Measurements from ENCODE around the gene TRA2B. TPM values are rescaled to one million over a fixed set of nuclear protein-coding genes. Genes with fewer than 3 reads are reported as not detected.

TRA2B gene
- total RNA-seq, 5 donors from 2014 or later (not counting 1 experiment from before 2014, with no cell fraction given): 166 to 583 (median 175) TPM

DNA sequence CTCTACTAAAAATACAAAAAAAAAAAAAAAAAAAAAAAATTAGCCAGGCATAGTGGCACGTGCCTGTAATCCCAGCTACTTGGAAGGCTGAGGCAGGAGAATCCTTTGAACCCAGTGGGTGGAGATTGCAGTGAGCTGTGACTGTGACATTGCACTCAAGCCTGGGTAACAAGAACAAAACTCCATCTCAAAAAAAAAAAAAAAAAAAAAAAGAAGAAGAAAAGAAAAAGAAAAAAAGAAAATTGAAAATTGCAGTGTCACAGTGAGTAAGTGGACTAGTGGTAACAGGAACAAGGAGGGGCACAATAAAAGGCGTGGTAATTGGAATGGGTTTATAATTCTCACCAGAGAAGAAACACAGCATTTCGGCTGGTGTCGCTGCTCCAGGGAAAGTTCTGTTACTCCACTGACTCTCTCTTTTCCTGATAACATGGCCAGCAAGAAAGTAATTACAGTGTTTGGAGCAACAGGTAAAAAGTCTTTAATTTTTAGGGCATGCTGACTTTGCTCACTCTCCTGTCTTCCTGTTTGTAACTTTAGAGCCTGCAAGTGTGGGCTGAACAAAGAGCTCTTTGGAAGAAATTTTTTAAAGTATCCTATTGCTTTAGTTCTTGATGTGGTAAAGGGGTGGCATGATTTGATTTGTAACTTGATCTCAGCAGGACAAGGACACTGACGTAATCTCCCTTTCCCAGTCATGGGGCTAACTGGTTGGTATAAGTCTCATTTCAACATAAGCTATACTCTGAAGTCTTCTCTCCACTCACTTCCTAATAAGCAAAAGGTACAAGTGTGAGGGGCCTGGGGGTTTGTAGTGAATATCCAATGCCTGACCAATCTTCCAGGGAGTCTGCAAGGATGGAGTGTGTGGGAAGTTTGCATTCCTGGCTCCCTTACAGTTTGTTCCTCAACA, 22.1 kb upstream of the TRA2B start:
- Histone ChIP-seq H3K9me3 (no peaks in the 10 kb centered on the region), H3K4me3 (ENCODE audit: control insufficient read depth in 1 of 2, extremely low read depth in 1 of 2, low read length in 1 of 2) (no peak overlapping the region), H3K27me3 (replicated peaks in 1 of 2; ENCODE audit: control insufficient read depth in 2 of 2, extremely low read depth in 1 of 2, insufficient read depth in 2 of 2, low read length in 1 of 2) (peaks cover 0 to 3% of the 10 kb centered on the region in 2 experiments), H3K27ac (ENCODE audit: low read length) (no peak overlapping the region), H3K4me1 (ENCODE audit: control insufficient read depth in 1 of 2, extremely low read depth in 1 of 2, insufficient read depth in 2 of 2, low read length in 2 of 2) (peaks cover 6 to 8% of the 10 kb centered on the region in 2 experiments), H3K36me3 (ENCODE audit: control insufficient read depth in 2 of 2, extremely low read depth in 1 of 2, insufficient read depth in 1 of 2, low read length in 1 of 2) (no peaks in the 10 kb centered on the region)
- peak in 3 of 35 experiments; percentile 10 to 25 (median 12) for DNase-seq
- POLR2A ChIA-PET: interaction anchor here in 1 of 2 donors (0.6 kb wide), 1 partner anchor 691 kb away, joined by 5 read pairs; no protein-coding TSS in a partner anchor
- Mint-ChIP-seq H3K4me3 (peak overlapping the region in 1 of 3 donors; percentile 52), H3K36me3 (no peaks in the 10 kb centered on the region), H3K4me1 (peaks cover 0 to 4% (median 4%) of the 10 kb centered on the region in 3 donors), H3K9me3 (no peaks in the 10 kb centered on the region), H3K27me3 (peaks cover 4 to 5% of the 10 kb centered on the region in 2 donors), H3K27ac (no peak overlapping the region)
- WGBS (ENCODE audit: insufficient coverage): no CpG with 5 or more reads among the region's 5 CpGs
- CTCF ChIA-PET: interaction anchor here (1.0 to 1.2 kb wide), 2 partner anchors 16 kb away, joined by 3 to 8 read pairs; no protein-coding TSS in a partner anchor
- peak; percentile 58 to 91 (median 70) for ATAC-seq (replicated peaks in 1 of 4)

DNA sequence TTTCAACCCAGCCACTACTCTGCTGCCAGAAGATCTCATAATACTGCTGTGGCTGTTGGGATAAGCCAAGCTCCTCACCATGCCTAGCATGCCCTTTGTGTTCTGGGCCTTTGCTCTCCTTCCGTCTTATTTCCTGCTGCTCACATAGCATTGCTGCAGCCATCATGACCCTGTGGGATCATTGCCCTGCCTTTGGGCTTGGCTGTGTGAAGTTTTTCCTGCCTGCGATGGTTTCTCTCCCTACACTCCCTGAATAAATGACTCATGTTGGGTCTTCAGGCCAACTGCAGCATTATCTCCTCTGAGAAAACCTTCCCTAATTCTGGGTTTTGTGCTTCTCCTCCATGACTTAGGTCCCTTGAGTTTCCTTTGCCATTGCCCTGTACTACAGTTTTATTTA, 20.8 kb upstream of the TRA2B start:
- DNase-seq (no peak), ATAC-seq (replicated peaks in 1 of 4) (no peak)
- WGBS (ENCODE audit: insufficient coverage): 89% methylated on average over 1 of the region's 2 CpGs
- POLR2A ChIA-PET: interaction anchor here in 1 of 2 donors (0.5 kb wide), 1 partner anchor 780 kb away, joined by 3 read pairs; no protein-coding TSS in a partner anchor
- H3K4me1 ChIP-seq (ENCODE audit: control insufficient read depth in 1 of 2, extremely low read depth in 1 of 2, insufficient read depth in 2 of 2, low read length in 2 of 2): peaks cover 6 to 8% of the 10 kb centered on the region in 2 experiments
- Mint-ChIP-seq H3K27me3 (peaks cover 4 to 5% of the 10 kb centered on the region in 2 donors), H3K27ac (peak overlapping the region in 1 of 2 donors; percentile 0), H3K36me3 (no peaks in the 10 kb centered on the region), H3K4me3 (no peak overlapping the region), H3K4me1 (peaks cover 0 to 4% (median 4%) of the 10 kb centered on the region in 3 donors), H3K9me3 (no peaks in the 10 kb centered on the region)
- no peak overlapping the region for H3K27ac ChIP-seq (ENCODE audit: low read length)
- no peaks in the 10 kb centered on the region for H3K9me3 ChIP-seq
- H3K36me3 ChIP-seq (ENCODE audit: control insufficient read depth in 2 of 2, extremely low read depth in 1 of 2, insufficient read depth in 1 of 2, low read length in 1 of 2): no peaks in the 10 kb centered on the region
- peaks cover 0 to 3% of the 10 kb centered on the region in 2 experiments for H3K27me3 ChIP-seq (replicated peaks in 1 of 2; ENCODE audit: control insufficient read depth in 2 of 2, extremely low read depth in 1 of 2, insufficient read depth in 2 of 2, low read length in 1 of 2)
- CTCF ChIA-PET: interaction anchor here in 1 of 2 donors (0.9 kb wide), 1 partner anchor 15 kb away, joined by 5 read pairs; no protein-coding TSS in a partner anchor
- no peak overlapping the region for H3K4me3 ChIP-seq (ENCODE audit: control insufficient read depth in 1 of 2, extremely low read depth in 1 of 2, low read length in 1 of 2)

DNA sequence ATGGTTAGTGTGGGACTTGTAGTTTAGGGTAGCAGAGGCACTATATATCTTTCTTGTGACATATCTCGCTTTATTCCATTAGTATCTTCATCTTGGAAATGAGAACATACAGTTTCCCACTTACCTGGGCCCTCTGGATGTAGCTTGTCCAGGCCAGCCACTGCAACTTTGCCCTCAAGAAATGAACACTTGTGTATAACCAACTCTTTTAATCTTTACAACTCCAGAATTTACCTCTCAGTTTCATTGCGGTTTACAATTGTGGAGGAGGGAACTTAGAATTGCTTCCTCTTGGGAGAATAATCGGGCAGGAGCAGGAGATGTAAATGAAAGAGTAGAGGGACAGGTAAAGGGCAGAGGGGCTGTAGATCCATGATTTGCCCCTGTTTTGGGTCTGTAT, 18.4 kb upstream of the TRA2B start:
- Histone ChIP-seq H3K27me3 (replicated peaks in 1 of 2; ENCODE audit: control insufficient read depth in 2 of 2, extremely low read depth in 1 of 2, insufficient read depth in 2 of 2, low read length in 1 of 2) (peaks cover 0 to 18% of the 10 kb centered on the region in 2 experiments), H3K36me3 (ENCODE audit: control insufficient read depth in 2 of 2, extremely low read depth in 1 of 2, insufficient read depth in 1 of 2, low read length in 1 of 2) (no peaks in the 10 kb centered on the region), H3K9me3 (no peaks in the 10 kb centered on the region), H3K4me1 (ENCODE audit: control insufficient read depth in 1 of 2, extremely low read depth in 1 of 2, insufficient read depth in 2 of 2, low read length in 2 of 2) (peaks cover 6 to 8% of the 10 kb centered on the region in 2 experiments), H3K27ac (ENCODE audit: low read length) (no peak overlapping the region), H3K4me3 (ENCODE audit: control insufficient read depth in 1 of 2, extremely low read depth in 1 of 2, low read length in 1 of 2) (no peak overlapping the region)
- ChIA-PET CTCF (interaction anchor here (0.6 to 5.1 kb wide), 2 partner anchors 13 to 811 kb away, joined by 3 to 26 read pairs; no protein-coding TSS in a partner anchor), POLR2A (no interaction called here)
- Mint-ChIP-seq H3K4me1 (peaks cover 0 to 4% (median 4%) of the 10 kb centered on the region in 3 donors), H3K4me3 (no peak overlapping the region), H3K27ac (peak overlapping the region in 1 of 2 donors; percentile 20), H3K36me3 (no peaks in the 10 kb centered on the region), H3K9me3 (no peaks in the 10 kb centered on the region), H3K27me3 (peaks cover 5 to 18% of the 10 kb centered on the region in 2 donors)
- WGBS (ENCODE audit: insufficient coverage): no CpG with 5 or more reads among the region's 3 CpGs
- DNase-seq (no peak), ATAC-seq (replicated peaks in 1 of 4) (no peak)

DNA sequence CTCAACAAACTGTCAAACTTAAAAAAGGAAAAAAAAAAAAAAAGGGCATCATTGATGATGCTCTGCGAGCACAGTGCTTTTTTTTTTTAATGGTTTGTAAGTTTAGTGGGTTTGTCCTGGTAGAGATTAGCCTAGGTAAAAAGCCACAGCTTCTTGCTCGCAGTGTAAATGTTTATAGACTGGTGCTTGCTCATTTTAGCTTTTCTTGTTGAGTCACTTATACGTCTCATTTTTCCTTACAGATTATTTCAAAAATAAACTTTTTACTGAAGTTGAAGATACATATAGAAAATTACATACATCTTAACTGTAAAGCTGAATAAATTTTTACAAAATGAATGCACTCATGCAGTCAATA, 16.5 kb upstream of the TRA2B start:
- no peaks in the 10 kb centered on the region for H3K9me3 ChIP-seq
- no peaks in the 10 kb centered on the region for H3K36me3 Mint-ChIP-seq
- peaks cover 0 to 4% (median 4%) of the 10 kb centered on the region in 3 donors for H3K4me1 Mint-ChIP-seq
- H3K27me3 ChIP-seq (replicated peaks in 1 of 2; ENCODE audit: control insufficient read depth in 2 of 2, extremely low read depth in 1 of 2, insufficient read depth in 2 of 2, low read length in 1 of 2): peaks cover 0 to 18% of the 10 kb centered on the region in 2 experiments
- H3K4me3 ChIP-seq (ENCODE audit: control insufficient read depth in 1 of 2, extremely low read depth in 1 of 2, low read length in 1 of 2): no peak overlapping the region
- POLR2A ChIA-PET: interaction anchor here (0.6 to 0.8 kb wide), 4 partner anchors 23 to 1141 kb away, joined by 3 to 12 read pairs (median 8); no protein-coding TSS in a partner anchor
- no peaks in the 10 kb centered on the region for H3K9me3 Mint-ChIP-seq
- ATAC-seq (replicated peaks in 1 of 4) (no peak), DNase-seq (no peak)
- WGBS (ENCODE audit: insufficient coverage): no CpG with 5 or more reads among the region's 3 CpGs
- no peak overlapping the region for H3K27ac ChIP-seq (ENCODE audit: low read length)
- CTCF ChIA-PET: interaction anchor here (0.6 to 5.1 kb wide), 5 partner anchors 11 to 105 kb away, joined by 3 to 26 read pairs (median 7); no protein-coding TSS in a partner anchor
- H3K4me3 Mint-ChIP-seq: no peak overlapping the region
- H3K36me3 ChIP-seq (ENCODE audit: control insufficient read depth in 2 of 2, extremely low read depth in 1 of 2, insufficient read depth in 1 of 2, low read length in 1 of 2): no peaks in the 10 kb centered on the region
- H3K27ac Mint-ChIP-seq: no peak overlapping the region
- peaks cover 5 to 22% of the 10 kb centered on the region in 2 donors for H3K27me3 Mint-ChIP-seq
- H3K4me1 ChIP-seq (ENCODE audit: control insufficient read depth in 1 of 2, extremely low read depth in 1 of 2, insufficient read depth in 2 of 2, low read length in 2 of 2): peaks cover 0 to 1% of the 10 kb centered on the region in 2 experiments

DNA sequence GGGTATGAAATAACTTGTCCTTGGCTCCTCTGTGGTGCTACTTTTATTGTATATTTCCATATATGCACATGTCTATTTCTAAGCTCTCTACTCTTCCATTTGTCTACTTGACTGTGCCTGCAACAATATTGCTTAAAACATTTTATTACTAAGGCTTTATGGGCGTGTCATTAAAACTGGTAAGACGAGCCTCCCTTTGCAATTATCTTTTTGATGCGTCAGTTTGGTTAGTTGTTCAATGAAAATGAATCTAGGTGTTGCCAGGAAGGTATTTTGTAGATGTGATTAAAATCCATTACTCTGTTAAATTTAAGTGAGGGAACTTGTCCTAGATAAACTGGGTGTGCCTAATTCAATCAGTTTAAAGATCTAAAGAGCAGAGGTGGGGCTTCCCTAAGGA, 12.9 kb upstream of the TRA2B start:
- no peak for DNase-seq
- no peak overlapping the region for H3K4me3 Mint-ChIP-seq
- ChIA-PET POLR2A (no interaction called here), CTCF (interaction anchor here (0.6 to 0.9 kb wide), 2 partner anchors 12 to 15 kb away, joined by 3 read pairs; no protein-coding TSS in a partner anchor)
- H3K27me3 ChIP-seq (replicated peaks in 1 of 2; ENCODE audit: control insufficient read depth in 2 of 2, extremely low read depth in 1 of 2, insufficient read depth in 2 of 2, low read length in 1 of 2): peaks cover 0 to 17% of the 10 kb centered on the region in 2 experiments
- H3K9me3 ChIP-seq: no peaks in the 10 kb centered on the region
- H3K27me3 Mint-ChIP-seq: peaks cover 0 to 22% of the 10 kb centered on the region in 2 donors
- WGBS (ENCODE audit: insufficient coverage): 100% methylated on average over 1 of the region's 3 CpGs
- H3K4me1 ChIP-seq (ENCODE audit: control insufficient read depth in 1 of 2, extremely low read depth in 1 of 2, insufficient read depth in 2 of 2, low read length in 2 of 2): no peaks in the 10 kb centered on the region
- no peaks in the 10 kb centered on the region for H3K9me3 Mint-ChIP-seq
- peak overlapping the region in 1 of 2 donors; percentile 10 for H3K27ac Mint-ChIP-seq
- no peak overlapping the region for H3K4me3 ChIP-seq (ENCODE audit: control insufficient read depth in 1 of 2, extremely low read depth in 1 of 2, low read length in 1 of 2)
- ATAC-seq (replicated peaks in 1 of 4): no peak
- no peak overlapping the region for H3K27ac ChIP-seq (ENCODE audit: low read length)
- no peaks in the 10 kb centered on the region for H3K36me3 Mint-ChIP-seq
- H3K4me1 Mint-ChIP-seq: no peaks in the 10 kb centered on the region
- no peaks in the 10 kb centered on the region for H3K36me3 ChIP-seq (ENCODE audit: control insufficient read depth in 2 of 2, extremely low read depth in 1 of 2, insufficient read depth in 1 of 2, low read length in 1 of 2)

DNA sequence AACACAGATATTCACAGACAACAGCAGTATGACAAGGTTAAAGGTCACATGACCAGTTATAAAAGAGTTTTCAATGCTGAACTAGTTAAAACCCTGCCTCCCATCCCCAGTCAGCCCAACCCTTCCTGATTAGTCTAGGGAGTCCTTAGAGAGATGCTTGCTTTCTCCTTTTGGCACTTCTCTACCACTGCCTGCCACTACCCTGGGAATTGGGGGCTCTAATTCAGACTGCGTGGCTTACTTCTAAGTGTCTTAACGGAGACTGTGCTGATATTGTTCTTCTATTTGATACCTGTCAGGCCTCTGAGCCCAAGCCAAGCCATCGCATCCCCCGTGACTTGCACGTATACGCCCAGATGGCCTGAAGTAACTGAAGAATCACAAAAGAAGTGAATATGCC, 11.7 kb upstream of the TRA2B start:
- H3K27me3 Mint-ChIP-seq: peaks cover 0 to 22% of the 10 kb centered on the region in 2 donors
- DNase-seq (no peak), ATAC-seq (replicated peaks in 1 of 4) (no peak)
- H3K9me3 Mint-ChIP-seq: no peaks in the 10 kb centered on the region
- H3K4me1 Mint-ChIP-seq: no peaks in the 10 kb centered on the region
- Histone ChIP-seq H3K4me3 (ENCODE audit: control insufficient read depth in 1 of 2, extremely low read depth in 1 of 2, low read length in 1 of 2) (no peak overlapping the region), H3K27ac (ENCODE audit: low read length) (no peak overlapping the region), H3K27me3 (replicated peaks in 1 of 2; ENCODE audit: control insufficient read depth in 2 of 2, extremely low read depth in 1 of 2, insufficient read depth in 2 of 2, low read length in 1 of 2) (peaks cover 0 to 18% of the 10 kb centered on the region in 2 experiments), H3K4me1 (ENCODE audit: control insufficient read depth in 1 of 2, extremely low read depth in 1 of 2, insufficient read depth in 2 of 2, low read length in 2 of 2) (no peaks in the 10 kb centered on the region), H3K9me3 (no peaks in the 10 kb centered on the region), H3K36me3 (ENCODE audit: control insufficient read depth in 2 of 2, extremely low read depth in 1 of 2, insufficient read depth in 1 of 2, low read length in 1 of 2) (no peaks in the 10 kb centered on the region)
- WGBS (ENCODE audit: insufficient coverage): 100% methylated on average over 2 of the region's 6 CpGs
- ChIA-PET CTCF (interaction anchor here (0.7 to 0.9 kb wide), 2 partner anchors 13 to 55 kb away, joined by 3 read pairs; no protein-coding TSS in a partner anchor), POLR2A (no interaction called here)
- no peaks in the 10 kb centered on the region for H3K36me3 Mint-ChIP-seq
- H3K4me3 Mint-ChIP-seq: no peak overlapping the region
- H3K27ac Mint-ChIP-seq: no peak overlapping the region

Measured in T-cell (primary cell).